ENCODE measurements around the gene RANBP10.
"Not testable (repeated sequence)": the region's sequence is repeated elsewhere in the genome, so short reads cannot be mapped to it uniquely, and the experiment has no call there.

RANBP10 gene

DNA sequence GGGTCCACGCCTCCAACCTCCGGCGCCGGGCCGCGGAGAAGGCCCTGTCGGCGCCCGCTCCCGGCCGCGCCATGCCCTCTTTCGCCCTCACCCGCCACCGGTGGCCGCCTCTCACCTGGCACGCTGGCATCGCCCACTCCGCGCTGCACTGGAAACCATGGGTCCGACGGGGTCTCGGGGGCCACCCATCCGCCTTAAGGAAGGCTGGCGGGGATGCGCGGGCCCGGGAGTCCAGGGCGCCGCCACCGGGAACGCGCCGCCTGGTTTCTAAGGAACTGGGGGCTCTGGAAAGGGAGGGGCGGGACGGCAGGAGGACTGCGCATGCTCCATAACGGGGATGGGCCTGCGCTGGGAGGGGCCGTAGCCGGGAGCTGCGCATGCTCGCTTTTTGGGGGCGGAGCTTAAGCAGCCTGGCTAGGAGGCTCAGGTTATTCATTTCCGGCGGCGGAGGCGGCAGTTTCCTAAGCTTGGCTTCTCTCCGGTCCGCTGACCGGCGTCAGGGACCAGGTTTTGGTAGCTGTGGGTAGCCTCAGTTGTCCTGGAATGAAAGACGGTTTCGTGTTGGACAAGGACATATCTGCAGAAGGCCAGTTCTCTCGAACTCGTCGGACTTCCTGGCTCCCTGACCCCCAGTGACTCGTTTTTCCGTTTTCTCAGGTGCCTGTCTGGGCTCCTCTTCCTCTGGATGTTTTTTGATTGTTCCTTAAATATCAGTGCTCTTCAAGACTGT lies 87.1 kb downstream of the RANBP10 start, which contains the start of gene GFOD2:
GFOD2 (minus strand) TSS at position 269 of the 730 bp plus-strand sequence. CDS start 33,601 bp downstream, outside the sequence.
- peak; percentile 57 to 98 (median 92) for DNase-seq

DNA sequence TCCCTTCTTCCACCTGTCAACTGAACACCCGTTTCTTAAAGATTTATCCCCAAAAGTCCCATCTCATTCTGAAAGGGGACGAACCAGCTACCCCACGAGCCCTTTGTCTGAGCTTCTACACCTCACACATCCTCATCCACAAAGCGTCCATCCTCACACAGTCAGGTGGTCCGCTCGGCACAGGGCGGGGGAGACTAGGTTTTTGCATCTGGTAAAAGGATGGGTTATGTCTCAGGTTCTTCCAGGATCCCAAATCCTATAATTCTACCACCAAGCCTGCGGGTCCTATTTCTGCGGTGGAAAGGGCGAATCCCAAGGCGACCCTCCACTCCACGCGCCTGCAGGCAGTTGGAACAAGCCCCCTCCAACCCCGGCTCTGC lies 87.7 kb downstream of the RANBP10 start:
- no peak for DNase-seq

DNA sequence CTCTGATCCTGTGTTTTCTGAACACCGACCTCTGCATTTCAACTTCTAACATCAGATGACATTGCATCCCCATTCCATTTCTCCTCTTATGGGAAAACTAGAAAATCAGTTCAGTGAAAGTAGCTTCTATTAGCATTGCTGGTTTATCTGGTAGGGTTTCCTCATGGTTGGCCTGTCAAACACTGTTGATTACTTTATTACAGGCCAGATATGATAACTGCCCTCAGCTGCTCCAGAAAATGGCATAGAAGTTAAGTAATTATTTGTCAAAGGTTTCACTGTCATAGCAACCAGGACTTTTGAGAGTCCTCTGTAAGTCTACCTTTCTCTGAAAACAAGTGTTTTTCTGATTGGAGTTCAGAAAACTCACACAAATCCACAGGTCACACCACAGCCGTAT lies 90.3 kb downstream of the RANBP10 start:
- no peak for DNase-seq

DNA sequence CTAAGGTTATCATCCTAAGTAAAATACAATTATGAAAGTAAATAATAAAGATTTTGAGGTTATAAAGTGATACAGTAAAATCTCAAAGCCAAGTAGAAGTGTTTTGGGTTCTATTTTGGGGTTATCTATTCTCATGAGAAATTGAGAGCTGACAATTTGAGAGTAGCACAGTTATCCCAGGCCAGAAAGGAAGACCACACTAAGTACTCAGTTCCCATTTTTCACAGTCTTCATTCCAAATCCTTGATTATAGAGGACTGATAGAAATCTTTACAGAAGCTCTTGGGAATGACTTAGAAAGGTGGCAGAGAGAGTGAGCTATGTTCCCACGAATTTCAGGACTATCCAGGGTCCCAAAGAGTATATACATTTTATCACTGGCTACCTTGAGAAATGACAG lies 91.8 kb downstream of the RANBP10 start:
- DNase-seq, result no peak

DNA sequence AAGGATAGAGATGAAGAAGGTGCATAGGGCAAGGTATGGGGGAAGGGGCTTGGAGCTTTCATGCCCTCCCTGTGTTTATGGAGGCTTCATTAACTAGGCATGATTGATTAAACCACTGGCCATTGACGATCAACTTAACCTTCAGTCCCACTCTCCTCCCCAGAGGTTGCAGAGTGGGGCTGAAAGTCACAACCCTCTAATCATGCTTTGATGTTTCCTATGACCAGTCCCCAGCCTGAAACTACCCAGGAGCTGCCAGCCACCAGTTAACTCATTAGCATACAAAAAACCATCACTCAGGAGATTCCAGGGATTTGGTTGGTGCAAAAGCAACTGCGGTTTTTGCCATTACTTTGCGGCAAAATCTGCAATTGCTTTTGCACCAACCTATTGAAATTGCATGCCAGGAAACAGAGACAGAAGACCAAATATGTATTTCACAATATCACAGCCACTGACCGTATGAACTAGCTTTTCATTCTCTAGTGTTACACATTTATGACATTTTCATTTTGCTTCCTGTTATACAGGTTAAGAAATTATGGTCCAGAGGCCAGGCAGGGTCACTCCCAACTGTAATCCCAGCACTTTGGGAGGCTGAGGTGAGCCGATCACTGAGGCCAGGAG lies 92.6 kb downstream of the RANBP10 start:
- no peak for DNase-seq

DNA sequence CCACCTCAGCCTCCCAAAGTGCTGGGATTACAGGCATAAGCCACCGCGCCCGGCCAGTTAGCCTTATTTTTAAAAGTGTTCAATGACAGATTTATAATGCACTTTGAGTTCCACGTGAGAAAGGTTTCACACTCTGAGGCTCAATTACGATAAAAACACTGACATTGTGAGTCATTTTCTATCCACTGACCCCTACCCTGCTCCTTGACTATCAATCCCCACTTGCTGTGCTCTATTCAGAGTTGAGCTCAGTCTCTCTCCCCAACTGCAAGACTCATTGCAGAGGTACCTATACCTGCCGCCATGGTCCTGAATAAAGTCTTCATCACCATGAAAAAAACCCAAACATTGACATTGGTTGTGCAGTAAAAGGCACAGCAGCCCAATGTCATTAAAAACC lies 95.8 kb downstream of the RANBP10 start:
- no peak for DNase-seq

DNA sequence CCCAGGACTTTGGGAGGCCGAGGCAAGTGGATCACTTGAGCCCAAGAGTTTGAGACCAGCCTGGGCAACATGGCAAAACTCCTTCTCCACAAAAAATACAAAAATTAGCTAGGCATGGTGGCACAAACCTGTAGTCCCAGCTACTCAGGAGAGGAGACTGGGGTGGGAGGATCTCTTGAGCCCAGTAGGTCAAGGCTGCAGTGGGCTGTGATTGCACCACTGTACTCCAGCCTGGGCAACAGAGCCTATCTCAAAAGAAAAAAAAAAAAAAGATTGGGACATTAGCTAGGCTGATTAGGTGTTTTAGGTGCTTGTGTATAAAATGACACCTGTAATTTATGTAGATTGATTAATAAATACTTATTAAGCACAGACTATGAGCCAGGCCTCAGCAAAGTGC lies 97.3 kb downstream of the RANBP10 start:
- no peak for DNase-seq

DNA sequence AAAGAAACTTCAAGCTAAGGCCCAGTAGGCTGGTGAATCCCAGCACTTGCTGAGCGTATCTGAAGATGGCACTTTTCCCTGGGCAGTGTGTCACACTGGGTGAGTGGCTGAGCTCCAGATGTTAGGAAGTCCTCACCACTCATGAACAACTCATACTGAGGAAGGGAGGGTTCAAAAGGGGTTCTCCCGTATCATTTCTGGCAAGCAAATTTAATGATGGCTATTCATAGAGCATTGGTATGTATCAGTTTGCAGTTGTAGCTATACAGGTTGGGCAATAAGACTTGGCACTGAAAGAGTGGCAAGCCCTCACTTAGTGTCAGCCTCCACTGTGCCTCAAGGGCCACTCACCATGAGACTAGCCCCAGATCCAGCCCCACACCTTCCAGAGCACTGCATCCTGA lies 98.0 kb downstream of the RANBP10 start:
- DNase-seq, result no peak

DNA sequence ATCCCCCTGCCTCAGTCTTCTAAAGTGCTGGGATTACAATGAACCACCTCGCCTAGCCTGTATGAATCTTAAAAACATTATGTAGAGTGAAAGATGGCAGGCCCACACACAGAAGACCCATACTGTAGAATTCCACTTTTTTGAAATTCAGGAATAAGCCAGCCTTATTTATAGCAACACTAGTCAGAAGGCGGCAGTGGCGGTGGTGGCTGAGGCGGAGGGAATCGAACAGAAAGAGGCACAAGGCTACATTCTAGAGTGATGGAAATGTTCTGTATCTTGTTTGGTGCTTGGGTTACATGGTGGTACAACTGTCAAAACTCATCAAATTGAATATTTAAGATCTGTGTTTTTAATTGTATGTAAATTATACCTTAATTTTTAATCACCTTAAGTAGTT lies 98.6 kb downstream of the RANBP10 start:
- no peak for DNase-seq

DNA sequence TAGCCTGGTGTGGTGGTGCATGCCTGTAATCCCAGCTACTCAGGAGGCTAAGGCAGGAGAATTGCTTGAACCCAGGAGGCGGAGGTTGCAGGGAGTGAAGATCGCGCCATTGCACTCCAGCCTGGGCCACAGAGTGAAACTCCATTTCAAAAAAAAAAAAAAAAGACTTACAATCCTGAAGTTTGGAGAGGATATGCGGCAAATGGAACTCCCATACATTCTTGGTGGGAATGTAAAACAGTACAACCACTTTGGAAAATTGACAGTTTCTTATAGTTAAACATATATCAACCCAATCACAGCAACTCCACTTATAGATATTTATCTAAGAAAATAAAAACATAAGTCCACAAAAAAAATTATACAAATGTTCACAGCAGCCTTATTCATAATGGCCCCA lies 99.2 kb downstream of the RANBP10 start:
- DNase-seq, result no peak

DNA sequence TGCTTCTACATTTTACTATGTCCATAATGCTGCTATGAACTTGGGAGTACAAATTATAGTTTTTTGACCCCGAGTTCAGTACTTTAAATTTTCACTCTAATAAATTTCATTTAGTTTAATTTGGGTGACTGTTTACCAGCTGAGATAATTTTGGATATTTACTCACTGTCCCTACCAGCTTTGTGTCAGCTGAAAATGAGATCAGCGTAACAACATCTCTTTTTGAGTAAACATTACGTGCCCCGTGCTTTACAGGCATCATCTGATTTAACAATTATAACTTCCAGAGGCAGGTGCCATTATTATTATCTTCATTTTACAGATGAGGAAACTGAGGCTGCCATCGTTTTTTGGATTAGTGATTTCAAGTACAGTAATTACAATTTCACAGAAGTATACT lies 102.2 kb downstream of the RANBP10 start:
- no peak for DNase-seq

DNA sequence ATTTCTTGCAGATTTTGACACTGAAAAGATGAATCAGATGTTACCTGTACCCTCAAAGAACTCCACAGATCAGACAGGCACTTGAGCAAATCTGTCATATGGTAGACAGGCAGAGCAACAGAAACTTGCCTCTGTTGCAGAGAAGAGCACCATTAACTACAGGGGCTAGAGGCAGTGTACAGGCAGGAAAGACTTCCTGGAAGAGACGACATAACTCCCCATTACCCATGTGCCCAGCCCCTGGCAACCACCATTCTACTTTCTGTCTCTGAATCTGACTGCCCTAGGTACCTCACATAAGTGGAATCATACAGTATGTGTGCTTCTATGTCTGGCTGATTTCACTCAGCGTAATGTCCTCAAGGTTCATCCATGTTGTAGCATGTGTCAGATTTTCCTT lies 102.7 kb downstream of the RANBP10 start:
- DNase-seq, result no peak

DNA sequence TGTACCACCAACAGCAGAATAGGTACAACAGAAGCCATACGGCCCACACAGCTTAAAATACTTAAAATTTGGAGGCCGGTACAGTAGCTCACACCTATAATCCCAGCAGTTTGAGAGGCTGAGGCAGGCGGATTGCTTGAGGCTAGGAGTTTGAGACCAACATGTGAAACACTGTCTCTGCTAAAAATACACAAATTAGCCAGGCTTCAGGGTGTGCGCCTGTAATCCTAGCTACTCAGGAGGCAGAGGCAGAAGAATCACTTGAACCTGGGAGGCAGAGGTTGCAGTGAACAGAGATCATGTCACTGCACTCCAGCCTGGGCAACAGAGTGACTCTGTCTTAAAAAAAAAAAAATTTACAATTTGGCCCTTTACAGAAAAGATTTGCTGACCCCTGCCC lies 104.2 kb downstream of the RANBP10 start:
- no peak for DNase-seq

DNA sequence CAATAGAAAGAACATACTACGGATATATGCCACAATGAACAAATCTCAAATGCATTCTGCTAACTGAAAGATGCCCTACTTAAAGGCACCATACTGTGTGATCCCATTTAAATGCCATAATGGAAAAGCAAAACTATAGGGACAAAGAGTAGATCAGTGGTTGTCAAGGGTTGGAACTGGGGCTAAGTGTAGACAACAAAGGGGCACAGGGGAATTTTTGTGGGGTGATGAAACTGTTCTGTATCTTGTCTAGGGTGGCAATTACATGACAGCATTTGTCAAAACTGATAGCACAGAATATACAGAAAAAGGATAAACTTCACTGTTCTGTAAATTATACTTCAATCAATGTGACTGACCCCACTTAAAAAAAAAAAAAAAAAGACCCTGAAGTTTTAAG lies 104.9 kb downstream of the RANBP10 start:
- no peak for DNase-seq

DNA sequence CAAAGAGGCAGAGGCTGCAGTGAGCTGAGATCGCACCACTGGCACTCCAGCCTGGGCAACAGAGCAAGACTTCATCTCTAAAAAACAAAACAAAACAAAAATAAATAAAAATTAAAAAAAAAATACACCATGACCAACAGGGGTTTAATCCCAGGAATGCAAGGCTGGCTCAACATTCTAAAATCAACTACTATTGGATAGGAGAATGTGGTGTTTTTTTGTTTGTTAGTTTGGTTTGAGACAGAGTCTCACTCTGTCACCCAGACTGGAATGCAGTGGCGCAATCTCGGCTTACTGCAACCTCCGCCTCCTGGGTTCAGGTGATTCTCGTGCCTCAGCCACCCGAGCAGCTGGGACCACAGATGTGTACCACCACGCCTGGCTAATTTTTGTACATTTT lies 107.1 kb downstream of the RANBP10 start:
- DNase-seq, result no peak

DNA sequence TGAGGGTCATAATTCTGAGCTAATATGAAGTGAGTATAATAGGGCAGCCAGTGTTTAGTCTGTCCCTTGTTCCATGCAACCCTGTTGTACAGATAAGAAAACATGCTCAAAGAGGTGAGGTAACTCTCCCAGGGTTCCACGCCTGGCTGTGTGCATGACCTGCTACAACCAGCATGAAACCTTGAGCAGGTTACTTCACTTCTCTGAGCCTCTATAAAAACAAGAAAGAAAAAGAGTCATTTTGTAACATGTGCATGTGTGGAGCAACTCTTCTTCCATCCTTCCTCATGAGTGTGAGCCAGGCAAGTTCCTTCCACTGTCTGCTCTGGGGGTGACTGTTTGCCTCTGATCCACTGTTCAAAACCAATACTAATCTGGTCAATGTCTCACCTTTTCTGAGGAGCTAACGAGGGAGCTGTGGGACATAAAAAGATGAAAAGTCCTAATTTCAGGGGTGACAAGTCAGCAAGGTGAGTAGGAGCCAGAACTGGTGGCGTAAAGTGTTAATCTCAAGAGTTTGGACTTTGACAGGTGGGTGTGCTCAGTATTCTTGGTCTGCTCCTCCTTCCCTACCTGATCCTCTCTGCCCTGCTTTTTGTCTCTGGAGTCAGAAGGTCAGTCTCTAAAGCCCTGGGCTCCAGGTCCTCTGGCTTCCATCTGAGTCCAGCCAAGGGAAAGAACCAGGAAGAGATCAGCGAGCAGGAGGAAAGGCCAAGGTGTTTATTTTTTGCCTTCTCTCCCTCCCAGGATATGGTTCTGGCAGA lies 108.8 kb downstream of the RANBP10 start:
- no peak for DNase-seq

DNA sequence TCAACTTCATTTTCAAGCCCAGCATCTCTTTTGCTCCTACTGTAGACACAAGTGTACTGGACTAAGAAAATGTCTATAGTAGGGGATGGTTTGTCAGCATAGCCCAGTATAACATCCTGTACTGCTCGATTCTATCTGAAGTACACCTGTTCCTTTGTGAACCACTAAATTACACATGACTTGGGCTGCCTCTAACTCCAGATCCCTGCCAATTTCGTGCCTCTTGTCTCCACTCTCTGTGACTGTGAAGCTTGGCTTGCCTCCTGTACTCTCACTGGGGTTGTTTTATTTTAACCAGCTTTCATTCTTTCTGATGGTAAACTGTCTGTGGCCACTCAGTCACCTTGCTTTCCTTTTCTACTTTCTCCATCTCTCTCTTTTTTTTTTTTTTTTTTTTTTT lies 111.7 kb downstream of the RANBP10 start:
- no peak for DNase-seq

DNA sequence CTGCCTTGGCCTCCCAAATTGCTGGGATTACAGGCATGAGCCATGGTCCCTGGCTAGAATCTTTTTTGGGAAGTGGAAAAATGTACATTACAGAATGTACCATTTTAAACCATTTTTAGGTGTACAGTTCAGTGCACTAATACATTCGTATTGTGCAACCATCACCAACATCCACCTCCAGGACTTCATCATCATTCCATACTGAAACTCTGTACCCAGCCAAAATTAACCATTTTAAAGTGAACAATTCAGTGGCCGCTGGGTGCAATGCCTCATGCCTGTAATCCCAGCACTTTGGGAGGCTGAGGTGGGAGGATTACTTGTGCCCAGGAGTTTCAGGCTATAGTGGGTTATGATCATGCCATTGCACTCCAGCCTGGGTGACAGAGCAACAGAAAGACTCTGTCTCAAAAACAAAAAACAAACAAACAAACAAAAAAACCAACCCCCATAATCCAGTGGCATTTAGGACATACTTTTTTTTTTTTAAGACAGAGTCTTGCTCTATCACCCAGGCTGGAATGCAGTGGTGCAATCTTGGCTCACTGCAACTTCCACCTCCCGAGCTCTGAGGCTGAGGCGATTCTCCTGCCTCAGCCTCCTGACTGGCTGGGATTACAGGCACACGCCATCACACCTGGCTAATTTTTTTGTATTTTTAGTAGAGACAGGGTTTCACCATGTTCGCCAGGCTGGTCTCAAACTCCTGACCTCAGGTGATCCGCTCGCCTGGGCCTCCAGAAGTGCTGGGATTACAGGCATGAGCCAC lies 112.7 kb downstream of the RANBP10 start:
- not testable (repeated sequence) for DNase-seq

DNA sequence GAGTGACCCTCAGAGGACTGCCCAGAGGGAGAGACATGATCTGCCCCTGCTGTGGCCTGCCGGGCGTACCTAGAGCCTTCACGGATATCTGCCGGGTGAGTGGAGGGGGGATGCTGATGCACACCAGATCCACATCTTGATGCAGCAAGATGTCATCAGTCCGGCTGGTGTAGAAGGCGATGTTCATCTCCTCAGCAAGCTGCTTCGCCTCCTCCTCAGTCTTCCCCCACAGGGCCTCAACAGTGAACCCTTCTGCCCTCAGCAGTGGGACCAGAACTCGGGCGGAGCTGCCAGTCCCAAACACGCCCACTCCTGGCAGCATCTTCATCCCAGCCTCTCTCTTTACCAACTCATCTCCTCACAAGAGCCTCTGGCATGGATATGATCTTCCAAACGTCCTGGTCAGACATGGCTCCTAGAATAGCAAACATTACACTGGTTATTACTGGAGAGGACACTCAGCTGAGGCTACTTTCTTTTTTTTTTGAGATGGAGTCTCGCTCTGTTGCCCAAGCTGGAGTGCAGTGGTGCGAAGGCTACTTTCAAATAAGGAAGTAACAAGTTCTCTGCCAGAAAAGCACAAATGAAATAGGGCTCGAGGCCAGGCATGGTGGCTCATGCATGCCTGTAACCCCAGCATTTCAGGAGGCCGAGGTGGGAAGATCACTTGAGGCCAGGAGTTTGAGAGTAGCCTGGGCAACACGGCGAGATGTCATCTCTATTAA lies 120.8 kb downstream of the RANBP10 start:
- DNase-seq, result no peak

DNA sequence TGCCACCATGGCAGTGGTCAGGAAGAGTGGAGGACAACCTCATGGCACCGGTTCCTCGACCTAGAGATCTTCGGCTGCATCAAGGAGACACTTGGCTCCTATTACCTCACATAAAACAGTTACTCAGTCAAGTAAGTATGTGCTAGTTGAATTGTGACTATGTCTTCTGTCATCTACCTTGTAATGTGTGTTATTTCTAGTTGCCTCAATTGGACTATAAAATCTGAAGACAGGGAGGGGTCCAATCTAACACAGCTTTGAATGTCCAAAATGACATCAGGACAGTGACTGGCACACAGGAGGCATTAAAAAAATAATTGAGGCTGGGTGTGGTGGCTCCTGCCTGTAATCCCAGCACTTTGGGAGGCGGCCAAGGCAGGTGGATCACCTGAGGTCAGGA lies 122.6 kb downstream of the RANBP10 start:
- DNase-seq, result no peak
